H1 (cell line): ENCODE data around the gene INPP5J. TPM values are rescaled to one million over a fixed set of nuclear protein-coding genes. Genes with fewer than 3 reads are reported as not detected.

Experiments
- CTCF ChIA-PET: fragments of 300-600 bp; sonication (Branson Sonifier 250); formaldehyde crosslinking; loops from one replicate; lab custom pipeline; 2021; ENCODE audit not compliant: partially characterized antibody; lab: Charles Lee
- POLR2A ChIA-PET: fragments of 300-600 bp; sonication (Branson Sonifier 250); formaldehyde crosslinking; loops from one replicate; lab custom pipeline; 2021; ENCODE audit warnings: inconsistent platforms; ENCODE audit not compliant: partially characterized antibody; lab: Charles Lee
- DNase-seq, 2 experiments: peaks; one replicate each; pipeline versions ENCODE4 v3.0.0 to v3.0.0-alpha.2; 2010 to 2022; ENCODE audit warnings: low spot score in 2 of 2, low read depth in 1 of 2, mixed read lengths in 1 of 2
- FAIRE-seq: peaks from 2 replicates; lab custom pipeline; 2011; peaks lifted over from hg19 to GRCh38; lab: Jason Lieb, UNC
- H2AFZ ChIP-seq: 2 replicates; pipeline ENCODE4 v1.8.1; 2012; ENCODE audit warnings: low read length, inconsistent platforms
- H2AK5ac ChIP-seq: 2 replicates; pipeline ENCODE4 v1.6.1; 2013; ENCODE audit warnings: low read depth, low read length
- H2BK120ac ChIP-seq: replicated peaks from 2 replicates; pipeline ENCODE3; 2013; ENCODE audit warnings: low read depth, low read length, inconsistent platforms
- H2BK12ac ChIP-seq: 2 replicates; pipeline ENCODE4 v1.6.1; 2013; ENCODE audit warnings: low read depth, low read length
- H2BK15ac ChIP-seq: 2 replicates; pipeline ENCODE4 v1.6.1; 2013; ENCODE audit warnings: low read length
- H2BK20ac ChIP-seq: 2 replicates; pipeline ENCODE4 v1.6.1; 2013; ENCODE audit warnings: low read length
- H2BK5ac ChIP-seq: 2 replicates; pipeline ENCODE4 v1.6.1; 2013; ENCODE audit warnings: low read depth, low read length
- H3K14ac ChIP-seq: 2 replicates; pipeline ENCODE4 v1.6.1; 2013; ENCODE audit warnings: inconsistent platforms; ENCODE audit not compliant: insufficient read length
- H3K18ac ChIP-seq: 2 replicates; pipeline ENCODE4 v1.6.1; 2013; ENCODE audit warnings: low read length; ENCODE audit errors: extremely low read depth
- H3K23ac ChIP-seq: 2 replicates; pipeline ENCODE4 v1.6.1; 2013; ENCODE audit warnings: inconsistent platforms; ENCODE audit not compliant: insufficient read length
- H3K23me2 ChIP-seq: 2 replicates; pipeline ENCODE4 v1.6.1; 2013; ENCODE audit warnings: low read depth, low read length
- H3K27ac ChIP-seq: 2 replicates; pipeline ENCODE4 v1.6.1; 2011; ENCODE audit warnings: low read depth, low read length, inconsistent platforms
- H3K27me3 ChIP-seq, 4 experiments: replicated peaks in 1 of 4; 1 replicate in 1 of 4; 2 replicates in 3 of 4; pipeline versions ENCODE4 v1.6.1 to v1.8.1; 2011 to 2013; ENCODE audit warnings: low read length in 3 of 4, mild to moderate bottlenecking in 3 of 4, inconsistent platforms in 2 of 4, mixed read lengths in 2 of 4, moderate library complexity in 1 of 4; ENCODE audit not compliant: control insufficient read depth in 3 of 4, insufficient read depth in 3 of 4; ENCODE audit errors: extremely low read depth in 1 of 4
- H3K36me3 ChIP-seq, 4 experiments: 2 replicates each; pipeline versions ENCODE4 v1.6.1 to v1.8.1; 2011 to 2013; ENCODE audit warnings: mild to moderate bottlenecking in 4 of 4, low read length in 3 of 4, moderate library complexity in 2 of 4, control low read depth in 1 of 4, inconsistent platforms in 1 of 4; ENCODE audit not compliant: insufficient read depth in 4 of 4, control insufficient read depth in 2 of 4
- H3K4ac ChIP-seq: replicated peaks from 2 replicates; pipeline ENCODE3; 2013; ENCODE audit warnings: low read length, low read depth, mixed read lengths, inconsistent platforms; ENCODE audit not compliant: insufficient read length
- H3K4me1 ChIP-seq, 4 experiments: replicated peaks in 1 of 4; 1 replicate in 1 of 4; 2 replicates in 3 of 4; pipeline versions ENCODE4 v1.6.1 to v1.8.1; 2011 to 2013; ENCODE audit warnings: low read length in 3 of 4, inconsistent platforms in 2 of 4, mixed read lengths in 1 of 4; ENCODE audit not compliant: insufficient read depth in 4 of 4, control insufficient read depth in 3 of 4
- H3K4me2 ChIP-seq, 2 experiments: 2 replicates each; pipeline versions ENCODE4 v1.6.1 to v1.8.1; 2011 to 2013; ENCODE audit warnings: low read depth in 2 of 2, low read length in 2 of 2, control low read depth in 1 of 2, inconsistent platforms in 1 of 2, mild to moderate bottlenecking in 1 of 2; ENCODE audit not compliant: insufficient read depth in 1 of 2
- H3K4me3 ChIP-seq, 4 experiments: fragments of 200-600, 300-600 bp in 1 of 4; sonication (generic), shearing (Covaris generic), sonication (Bioruptor Twin) in 1 of 4; 2 replicates each; pipeline versions ENCODE4 v1.5.1 to v1.8.1; 2011 to 2016; ENCODE audit warnings: low read length in 4 of 4, low read depth in 3 of 4, control low read depth in 2 of 4, inconsistent platforms in 2 of 4, mild to moderate bottlenecking in 2 of 4, mixed read lengths in 1 of 4, moderate library complexity in 1 of 4; ENCODE audit not compliant: insufficient read depth in 2 of 4; ENCODE audit errors: extremely low read depth in 1 of 4
- H3K56ac ChIP-seq: replicated peaks from 2 replicates; pipeline ENCODE3; 2013; ENCODE audit warnings: low read depth, mild to moderate bottlenecking, mixed read lengths, low read length, inconsistent platforms; ENCODE audit not compliant: insufficient read length
- H3K79me1 ChIP-seq: 2 replicates; pipeline ENCODE4 v1.6.1; 2013; ENCODE audit warnings: low read depth, low read length, control low read depth
- H3K79me2 ChIP-seq, 2 experiments: 2 replicates each; pipeline versions ENCODE4 v1.6.1 to v1.8.1; 2012 to 2013; ENCODE audit warnings: low read length in 2 of 2, mild to moderate bottlenecking in 2 of 2, inconsistent platforms in 1 of 2; ENCODE audit not compliant: insufficient read depth in 2 of 2, control insufficient read depth in 1 of 2
- H3K9ac ChIP-seq, 4 experiments: replicated peaks in 1 of 4; 1 replicate in 1 of 4; 2 replicates in 3 of 4; pipeline versions ENCODE4 v1.6.1 to v1.8.1; 2011 to 2013; ENCODE audit warnings: low read depth in 3 of 4, low read length in 3 of 4, control low read depth in 2 of 4, mild to moderate bottlenecking in 2 of 4, moderate library complexity in 2 of 4, inconsistent platforms in 1 of 4; ENCODE audit errors: extremely low read depth in 1 of 4
- H3K9me3 ChIP-seq, 2 experiments: 2 replicates each; pipeline versions ENCODE4 v1.6.1 to v1.8.1; 2012 to 2013; ENCODE audit warnings: mild to moderate bottlenecking in 2 of 2, moderate library complexity in 2 of 2, control low read depth in 1 of 2, inconsistent platforms in 1 of 2, low read depth in 1 of 2, low read length in 1 of 2, mixed read lengths in 1 of 2; ENCODE audit not compliant: insufficient read depth in 2 of 2
- H4K20me1 ChIP-seq, 2 experiments: replicated peaks in 1 of 2; 2 replicates each; pipeline versions ENCODE3 to v1.8.1; 2011 to 2013; ENCODE audit warnings: inconsistent platforms in 2 of 2, low read length in 2 of 2, mild to moderate bottlenecking in 1 of 2; ENCODE audit not compliant: insufficient read depth in 2 of 2, control insufficient read depth in 1 of 2
- H4K5ac ChIP-seq: 2 replicates; pipeline ENCODE4 v1.6.1; 2013; ENCODE audit warnings: low read length, low read depth, mixed read lengths, inconsistent platforms; ENCODE audit not compliant: insufficient read length
- H4K8ac ChIP-seq: 2 replicates; pipeline ENCODE4 v1.8.0; 2013; ENCODE audit warnings: mild to moderate bottlenecking, moderate library complexity, low read length, inconsistent platforms; ENCODE audit not compliant: insufficient read depth; ENCODE audit errors: extremely low read depth
- H4K91ac ChIP-seq: replicated peaks from 2 replicates; pipeline ENCODE3; 2013; ENCODE audit warnings: low read length, mixed read lengths, inconsistent platforms; ENCODE audit not compliant: insufficient read length
- BCL11A ChIP-seq, 2 experiments: IDR thresholded peaks; one replicate each; pipeline ENCODE4 v1.6.1; 2011; ENCODE audit warnings: low read depth in 2 of 2, low read length in 2 of 2, mild to moderate bottlenecking in 2 of 2
- CHD1 ChIP-seq: IDR thresholded peaks from 2 replicates; pipeline ENCODE4 v1.6.1; 2012; ENCODE audit warnings: low read depth, low read length, improper control_type of control experiment
- CTBP2 ChIP-seq: IDR thresholded peaks from 2 replicates; pipeline ENCODE4 v1.7.0; 2011; ENCODE audit warnings: borderline replicate concordance, mild to moderate bottlenecking, moderate library complexity, mixed read lengths, low read length; ENCODE audit not compliant: insufficient read depth, insufficient read length
- FOSL1 ChIP-seq: IDR thresholded peaks from 2 replicates; pipeline ENCODE4 v1.6.1; 2011; ENCODE audit warnings: mild to moderate bottlenecking, low read depth, low read length, moderate library complexity; ENCODE audit not compliant: insufficient read depth
- JUN ChIP-seq: IDR thresholded peaks from 2 replicates; pipeline ENCODE4 v1.6.1; 2011; ENCODE audit warnings: low read depth, mild to moderate bottlenecking, improper control_type of control experiment, low read length
- RBBP5 ChIP-seq: IDR thresholded peaks from 2 replicates; pipeline ENCODE4 v1.7.1; 2012; ENCODE audit warnings: low read depth, mild to moderate bottlenecking, inconsistent platforms, low read length, moderate library complexity, borderline replicate concordance
- RXRA ChIP-seq: IDR thresholded peaks from 2 replicates; pipeline ENCODE4 v1.6.1; 2011; ENCODE audit warnings: low read depth, mild to moderate bottlenecking, low read length, moderate library complexity; ENCODE audit not compliant: insufficient read depth
- TAF7 ChIP-seq: optimal IDR thresholded peaks from 2 replicates; pipeline ENCODE3; 2011; ENCODE audit warnings: low read depth, mild to moderate bottlenecking, inconsistent platforms, low read length, moderate library complexity, borderline replicate concordance
- TEAD4 ChIP-seq: IDR thresholded peaks from 2 replicates; pipeline ENCODE4 v1.6.1; 2012; ENCODE audit warnings: low read depth, low read length, inconsistent platforms, mixed read lengths
- USF2 ChIP-seq: IDR thresholded peaks from 2 replicates; pipeline ENCODE4 v1.6.1; 2011; ENCODE audit warnings: low read length, improper control_type of control experiment
- WGBS, 2 experiments: shearing (Covaris generic) in 1 of 2; methylation state at CpG; one replicate each; pipeline versions ENCODE4 v1.1.6 to v1.1.7; 2013 to 2015; ENCODE audit warnings: low lambda C conversion rate in 2 of 2, mixed read lengths in 2 of 2, inconsistent platforms in 1 of 2, low coverage in 1 of 2, missing lambda C conversion rate in 1 of 2; ENCODE audit not compliant: insufficient replicate concordance in 2 of 2, insufficient coverage in 1 of 2, insufficient read length in 1 of 2; ENCODE audit errors: extremely low coverage in 1 of 2, missing lambda C conversion rate in 1 of 2; 5-methylcytosine and 5-hydroxymethylcytosine counted together
- polyA plus RNA-seq, 7 experiments: library from polyadenylated mRNA; depleted of rRNA in 3 of 7; stranded (reverse) in 5 of 7; unstranded in 2 of 7; fragments of >200 nt in 5 of 7; fragments of 200-250 nt in 2 of 7; gene quantifications; 1 replicate in 5 of 7; 2 replicates in 1 of 7; 4 replicates in 1 of 7; pipeline versions ENCODE4 v1.2.1 to v1.2.3, GENCODE V29; 2011 to 2013; ENCODE audit warnings: missing spikeins in 2 of 7, mixed read lengths in 2 of 7
- total RNA-seq: library from RNA; stranded (reverse); fragmentation: NEBNext Ultra II Directional; extraction: Animal tissue kit (Norgen Biotek cat#: 25700); gene quantifications from 2 replicates; pipeline ENCODE4 v1.2.1, GENCODE V29; 2021

Gene INPP5J
- total and polyA plus RNA-seq, 2 of the 8 experiments (the other 6 are each of a cell fraction or from before 2014, with no cell fraction given) = 5.4 to 6.0 TPM

GRCh38 chr22:31140746-31141145 is 18.0 kb downstream of the INPP5J start:
- Histone ChIP-seq H2BK20ac (peak overlapping the region; percentile 53), H3K9me3 (no peaks in the 10 kb centered on the region), H2BK120ac (peak overlapping the region; percentile 39), H3K23ac (no peak overlapping the region), H3K36me3 (peaks cover 3 to 14% (median 5%) of the 10 kb centered on the region in 4 experiments; a peak in 6 of 8 replicates), H2AK5ac (peak overlapping the region; percentile 92), H2BK5ac (peak overlapping the region; percentile 92), H3K27me3 (0 out of 7 replicates have a peak, but pooled peaks cover 0 to 3% (median 0%) of the 10 kb centered on the region in 4 experiments), H4K5ac (peak overlapping the region; percentile 42), H3K27ac (peak overlapping the region; percentile 31), H3K79me1 (peaks cover 15% of the 10 kb centered on the region; the same call in 1 of the 2 replicates), H3K4me3 (0 out of 8 replicates have a peak overlapping the region, but pooled peaks of 1 of the 4 experiments have one; percentile 77), H3K79me2 (peaks cover 0 to 20% of the 10 kb centered on the region in 2 experiments; a peak in 3 of 4 replicates), H3K23me2 (peaks cover 12% of the 10 kb centered on the region), H4K91ac (peak overlapping the region; percentile 82), H3K4me2 (peak overlapping the region; percentile 87 to 99; a peak in 3 of 4 replicates), H4K8ac (peak overlapping the region; percentile 69; the same call in 1 of the 2 replicates), H3K9ac (peak overlapping the region in 2 of 4 experiments; percentile 8 to 25; a peak in 3 of 7 replicates), H3K18ac (peak overlapping the region; percentile 93), H3K14ac (no peak overlapping the region), H3K56ac (no peak overlapping the region), H3K4me1 (peaks cover 7 to 25% (median 17%) of the 10 kb centered on the region in 4 experiments), H2BK12ac (peak overlapping the region; percentile 86; the same call in 1 of the 2 replicates), H4K20me1 (peaks cover 4 to 14% of the 10 kb centered on the region in 2 experiments), H2AFZ (no peak overlapping the region), H2BK15ac (peak overlapping the region; percentile 55), H3K4ac (peak overlapping the region; percentile 75)
- CTCF ChIA-PET = interaction anchor here (0.6 to 6.1 kb wide), 14 partner anchors 9 to 133 kb away, joined by 3 to 49 read pairs (median 4); partner anchors contain the start of gene SELENOM
- FAIRE-seq (no peak), DNase-seq (no peak)
- 83% methylated on average over 5 of the region's 5 CpGs; no CpG with 5 or more reads in 1 of the 2 experiments for WGBS, 2 experiments
- POLR2A ChIA-PET = interaction anchor here (0.6 to 2.7 kb wide), 9 partner anchors 10 to 56 kb away, joined by 3 to 12 read pairs (median 4); partner anchors contain the start of gene SELENOM
- TF ChIP-seq RXRA = no peak
- TF ChIP-seq BCL11A (IDR thresholded peaks at IDR 0.05; ENCODE audit: low read depth in 2 of 2, low read length in 2 of 2) = no peak
- TF ChIP-seq TAF7 = no peak
- no peak for TF ChIP-seq JUN
- no peak for TF ChIP-seq CHD1
- no peak for TF ChIP-seq TEAD4
- TF ChIP-seq RBBP5 = no peak
- TF ChIP-seq CTBP2 = no peak
- TF ChIP-seq FOSL1 = no peak
- TF ChIP-seq USF2 = no peak
